ENCODE data around the gene ANKFN1.

The ANKFN1 gene

DNA sequence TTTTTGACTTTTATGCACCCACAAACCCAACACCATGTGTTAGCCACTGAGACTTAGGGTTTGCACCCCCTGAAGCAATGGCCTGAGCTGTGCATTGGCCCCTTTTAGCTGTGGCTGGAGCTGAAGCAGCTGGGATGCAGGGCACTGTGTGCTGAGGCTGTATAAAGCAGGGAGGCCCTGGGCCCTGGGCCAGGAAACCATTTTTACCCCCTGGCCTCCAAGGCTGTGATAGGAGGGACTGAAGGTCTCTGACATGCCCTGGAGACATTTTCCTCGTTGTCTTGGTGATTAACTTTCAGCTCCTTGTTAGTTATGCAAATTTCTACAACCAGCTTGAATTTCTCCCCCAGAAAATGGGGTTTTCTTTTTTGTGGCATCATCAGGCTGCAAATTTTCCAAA is 6.7 kb upstream of the ANKFN1 start:
- no peak overlapping the region for H3K4me3 ChIP-seq (ENCODE audit: low read depth, low read length)

- no peak overlapping the region for H3K4me3 ChIP-seq (ENCODE audit: low read depth, low read length)
Measured at GRCh38 chr17:56148333-56148732, 4.9 kb upstream of the ANKFN1 start.

- no peak overlapping the region for H3K4me3 ChIP-seq (ENCODE audit: low read depth, low read length)
Measured at GRCh38 chr17:56149266-56150036, 3.8 kb upstream of the ANKFN1 start.

DNA sequence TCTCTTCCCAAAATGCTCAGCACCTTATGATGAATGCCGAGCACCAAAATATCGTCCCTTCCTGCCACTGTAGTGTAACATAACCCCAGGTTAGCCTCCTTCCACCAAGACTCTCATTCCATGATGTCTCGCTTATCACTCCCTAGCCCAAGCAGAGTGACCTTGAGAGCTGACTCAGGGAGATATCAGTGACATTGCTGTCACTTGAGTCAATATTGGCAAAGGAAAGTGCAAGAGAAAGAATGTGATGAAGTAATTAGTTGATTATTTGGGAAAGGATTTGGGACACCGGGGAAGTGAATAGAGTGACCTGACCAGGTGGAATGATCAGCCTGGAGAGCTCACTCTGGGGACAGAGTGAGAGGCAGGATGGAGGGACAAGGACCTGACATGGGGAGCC is 2.6 kb upstream of the ANKFN1 start:
- no peak overlapping the region for H3K4me3 ChIP-seq (ENCODE audit: low read depth, low read length)

DNA sequence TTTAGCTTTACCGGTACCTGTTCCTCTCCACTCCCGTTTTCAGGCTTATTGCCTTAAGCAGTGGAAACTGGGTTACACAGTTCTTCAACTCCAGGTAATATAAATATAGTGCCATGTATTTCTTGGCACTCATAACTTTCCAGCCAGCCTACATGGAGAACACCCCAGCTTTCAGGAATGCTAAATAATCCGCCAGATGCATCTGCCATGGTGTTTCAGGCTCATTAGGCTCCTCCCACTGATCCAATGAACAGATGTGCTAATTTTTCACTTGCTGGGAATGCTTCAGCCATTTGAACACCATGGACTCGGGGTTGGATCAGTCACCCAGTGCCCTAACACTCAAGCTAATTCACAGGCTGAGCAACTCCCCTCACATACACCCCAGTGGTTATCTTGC is 4.6 kb downstream of the ANKFN1 start:
- H3K4me3 ChIP-seq (ENCODE audit: low read depth, low read length) = no peak overlapping the region

DNA sequence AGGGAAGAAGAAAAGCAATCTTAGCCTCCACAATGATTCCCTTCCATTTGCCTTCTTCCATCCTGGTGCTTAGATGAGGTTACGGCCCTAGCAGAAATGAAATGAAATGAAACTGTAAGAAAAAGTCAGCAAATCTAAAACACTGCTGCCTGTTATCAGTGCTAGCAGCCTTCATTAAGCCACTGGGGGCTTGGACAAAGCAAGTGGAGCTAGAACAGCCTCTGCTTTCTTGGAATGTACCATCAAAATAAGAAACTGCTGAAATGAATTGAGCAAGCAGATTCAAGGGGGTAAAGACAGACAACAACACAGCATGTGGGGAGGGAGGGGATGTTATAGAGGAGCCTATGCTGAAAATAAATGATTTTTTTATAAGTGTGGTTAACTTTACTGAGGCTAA is 5.1 kb downstream of the ANKFN1 start:
- no peak overlapping the region for H3K4me3 ChIP-seq (ENCODE audit: low read depth, low read length)

GRCh38 chr17:56158915-56159825 is 5.9 kb downstream of the ANKFN1 start:
- no peak overlapping the region for H3K4me3 ChIP-seq (ENCODE audit: low read depth, low read length)

- no peak overlapping the region for H3K4me3 ChIP-seq (ENCODE audit: low read depth, low read length)
Measured at GRCh38 chr17:56159826-56160380, 6.6 kb downstream of the ANKFN1 start.

DNA sequence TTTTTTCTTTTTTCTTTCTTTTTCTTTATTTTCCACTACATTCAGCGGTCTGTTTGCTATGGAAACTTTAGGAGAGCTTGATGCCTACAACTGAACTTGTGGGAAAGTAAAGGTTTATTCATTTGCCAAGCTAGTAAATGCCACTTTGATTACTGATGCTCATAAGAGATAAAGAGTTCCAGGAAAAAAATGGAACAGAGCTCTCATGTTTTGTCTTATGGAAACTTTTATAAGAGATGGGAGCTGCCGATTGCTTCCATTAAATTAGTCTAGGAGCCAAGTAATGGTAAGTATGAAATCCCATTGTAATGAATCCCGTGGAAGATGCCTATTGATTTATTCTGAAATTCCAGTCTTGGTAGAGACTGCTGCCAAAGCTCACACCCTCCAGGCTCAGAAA is 7.1 kb downstream of the ANKFN1 start:
- H3K4me3 ChIP-seq (ENCODE audit: low read depth, low read length) = no peak overlapping the region

DNA sequence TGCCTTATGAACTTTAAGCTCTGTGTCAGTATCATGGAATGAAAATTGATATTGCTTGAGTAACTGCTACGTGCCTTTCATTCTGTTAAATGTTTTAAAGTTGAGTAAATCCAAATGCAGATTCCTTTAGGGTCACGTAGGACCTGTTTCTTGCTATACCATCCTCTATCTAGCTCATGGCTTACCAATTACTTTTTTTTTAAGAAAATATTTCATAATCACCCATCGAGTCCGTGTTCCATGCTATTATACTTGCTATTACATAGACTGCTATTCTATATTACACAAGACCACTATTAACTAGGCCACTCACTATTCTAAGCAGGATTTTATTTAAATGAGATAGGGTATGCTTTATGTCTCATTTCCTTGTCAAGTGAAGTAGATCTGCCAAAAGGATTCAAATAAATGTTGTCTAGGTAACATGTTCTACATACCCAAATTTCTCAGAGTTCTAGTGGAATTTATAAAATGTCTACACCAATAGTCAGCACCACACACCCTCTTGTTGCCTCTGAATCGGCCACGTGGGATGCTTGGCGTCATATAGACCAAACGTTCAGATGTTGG is 11.9 kb downstream of the ANKFN1 start:
- no peak overlapping the region for H3K4me3 ChIP-seq (ENCODE audit: low read depth, low read length)

GRCh38 chr17:56167491-56167890 is 14.2 kb downstream of the ANKFN1 start:
- H3K4me3 ChIP-seq (ENCODE audit: low read depth, low read length) = no peak overlapping the region

DNA sequence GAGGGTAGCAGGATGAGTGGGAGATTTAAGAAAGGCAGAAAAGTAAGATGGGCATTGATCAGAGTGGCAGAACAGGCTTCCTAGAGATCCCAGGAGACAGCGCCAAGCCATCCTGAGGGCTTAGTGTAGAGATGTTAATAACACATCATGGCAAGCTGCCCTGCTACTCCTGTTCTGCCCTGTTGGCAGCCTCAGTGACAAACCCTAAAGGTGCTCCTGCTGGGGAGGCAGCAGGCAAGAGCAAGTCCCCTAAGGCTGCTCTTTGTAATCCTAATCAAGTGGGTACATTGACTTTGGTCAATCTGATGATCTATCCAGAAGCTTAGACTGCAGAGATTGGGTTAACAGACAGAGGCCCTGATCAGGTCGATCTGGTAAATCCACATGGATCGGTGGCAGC is 16.3 kb downstream of the ANKFN1 start:
- H3K4me3 ChIP-seq (ENCODE audit: low read depth, low read length) = no peak overlapping the region

- H3K4me3 ChIP-seq (ENCODE audit: low read depth, low read length) = no peak overlapping the region
Measured at GRCh38 chr17:56171186-56171959, 18.1 kb downstream of the ANKFN1 start.

DNA sequence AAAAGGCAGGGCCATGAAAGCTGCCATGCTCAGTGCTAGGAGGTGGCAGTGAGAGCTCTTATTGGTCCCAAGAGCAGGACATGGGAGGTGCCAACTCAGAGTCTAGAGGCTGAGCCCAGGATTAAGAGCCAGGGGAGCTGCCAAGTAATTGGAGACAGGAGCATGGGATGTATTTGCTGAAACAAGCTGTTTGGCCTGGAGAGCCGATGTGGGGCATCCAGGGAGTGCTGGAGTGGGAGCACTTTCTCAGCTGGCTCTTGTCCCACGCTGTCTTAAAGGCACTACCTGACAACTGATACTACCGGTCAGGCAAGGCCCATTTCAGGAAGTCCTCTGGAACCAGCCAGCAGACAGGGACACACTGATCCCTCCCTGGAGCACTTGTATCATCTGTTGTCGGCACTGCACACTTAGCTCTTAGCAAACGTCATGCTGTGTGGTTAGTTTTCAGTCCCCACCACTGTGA is 19.3 kb downstream of the ANKFN1 start:
- H3K4me3 ChIP-seq (ENCODE audit: low read depth, low read length) = no peak overlapping the region

DNA sequence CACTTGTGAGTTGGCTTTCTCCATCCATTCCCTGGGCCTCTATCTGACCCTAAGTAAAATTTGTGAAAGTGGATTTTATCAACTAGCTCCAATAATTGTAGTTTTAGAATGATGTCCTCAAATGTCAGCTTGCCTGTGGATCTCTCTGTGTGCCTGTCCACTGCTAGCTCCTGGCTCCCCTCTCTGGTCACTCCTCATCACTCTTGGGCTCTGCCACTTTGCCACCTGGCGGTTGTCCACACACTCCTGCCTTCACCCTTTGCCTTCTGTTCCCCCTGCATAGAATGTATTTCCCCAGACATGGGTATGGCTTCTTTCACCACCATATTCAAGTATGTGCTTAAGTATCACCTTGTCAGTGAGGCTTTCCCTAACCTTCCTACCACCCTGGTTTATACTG is 19.8 kb downstream of the ANKFN1 start:
- no peak overlapping the region for H3K4me3 ChIP-seq (ENCODE audit: low read depth, low read length)

DNA sequence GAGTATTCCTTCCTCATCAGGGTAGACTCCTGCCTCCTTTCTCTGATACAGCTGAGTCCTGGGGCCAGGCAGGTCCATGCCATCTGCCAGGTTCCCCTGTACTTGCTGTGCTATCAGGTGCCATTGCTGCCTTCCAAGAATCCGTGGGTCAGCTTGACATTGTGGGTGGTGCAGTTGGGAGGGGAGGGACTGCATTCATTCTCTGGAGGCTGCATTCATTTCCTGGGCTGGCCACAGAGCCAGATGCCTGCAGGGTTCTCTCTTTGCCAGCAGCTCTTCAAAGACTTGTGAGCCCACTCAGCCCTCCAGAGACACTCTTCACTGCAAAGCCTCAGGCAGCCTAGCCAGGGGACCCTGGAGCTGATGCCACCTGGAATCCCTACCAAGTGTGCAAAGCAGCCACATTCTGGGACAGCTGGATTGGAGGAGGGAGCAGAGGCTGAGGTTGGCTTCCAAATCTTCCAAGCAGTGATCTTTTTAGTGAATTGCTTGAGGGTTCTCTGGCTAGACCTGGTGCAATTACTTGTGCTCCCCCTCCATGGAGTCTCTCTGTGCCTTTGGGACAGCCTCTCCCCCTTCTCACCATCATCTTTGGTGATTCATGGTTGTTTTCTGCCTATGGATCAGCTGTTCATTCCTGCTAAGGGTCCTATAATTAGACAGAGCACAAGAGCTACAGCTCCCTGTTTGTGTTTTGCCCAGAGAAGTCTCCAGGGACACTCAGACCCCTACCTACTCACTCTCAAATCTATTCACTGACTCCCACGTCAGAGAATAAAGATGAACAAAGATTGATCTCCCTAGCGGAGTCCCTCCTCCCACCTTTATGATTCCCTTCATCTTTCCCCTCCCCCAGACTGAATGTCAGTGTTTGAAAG is 20.9 kb downstream of the ANKFN1 start:
- no peak overlapping the region for H3K4me3 ChIP-seq (ENCODE audit: low read depth, low read length)

DNA sequence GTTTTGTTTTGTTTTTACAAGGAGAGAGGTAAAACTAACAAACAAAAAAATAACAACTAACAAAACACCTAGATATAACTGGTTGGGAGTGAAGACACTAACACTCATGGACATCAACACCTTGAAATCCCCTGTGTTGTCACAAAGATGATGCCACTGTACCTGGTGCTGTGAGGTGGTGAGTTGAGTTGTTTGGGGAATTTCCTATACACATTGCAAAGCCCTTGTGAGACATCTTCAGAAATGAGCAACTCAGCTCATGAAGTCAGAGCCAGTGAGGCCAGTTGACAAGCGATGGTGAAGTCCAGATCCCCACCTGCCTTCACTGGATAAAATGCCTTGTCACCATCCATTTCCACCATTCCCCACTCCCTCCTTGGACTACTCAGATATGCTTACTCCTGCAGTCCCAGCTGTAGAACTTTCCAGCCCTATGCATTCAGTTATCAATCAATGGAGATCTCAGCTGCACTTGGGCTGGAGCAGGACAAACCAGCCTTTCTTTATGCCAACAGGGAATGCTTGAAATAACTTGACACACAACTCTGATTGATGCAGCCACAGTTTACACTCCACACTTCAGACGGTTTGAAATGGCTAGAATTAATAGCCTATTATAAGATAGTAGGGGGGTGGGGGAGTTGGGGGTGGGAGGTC is 22.2 kb downstream of the ANKFN1 start:
- no peak overlapping the region for H3K4me3 ChIP-seq (ENCODE audit: low read depth, low read length)

GRCh38 chr17:56176091-56176490 is 22.8 kb downstream of the ANKFN1 start:
- no peak overlapping the region for H3K4me3 ChIP-seq (ENCODE audit: low read depth, low read length)

GRCh38 chr17:56177361-56177760 is 24.1 kb downstream of the ANKFN1 start:
- no peak overlapping the region for H3K4me3 ChIP-seq (ENCODE audit: low read depth, low read length)

Data from iPS-11a (cell line).